Skeletal muscle tissue (tissue), 4 donors: ENCODE results near the gene CHST2. TPM values are rescaled to one million over a fixed set of nuclear protein-coding genes. Genes with fewer than 3 reads are reported as not detected.

ENCODE experiments used
- H3K27ac ChIP-seq: one replicate; pipeline ENCODE4 v1.7.0; 2013; ENCODE audit warnings: mild to moderate bottlenecking, low read depth, low read length, inconsistent platforms
- H3K27me3 ChIP-seq, 3 donors: one replicate each; pipeline ENCODE4 v1.7.0; 2013; ENCODE audit warnings: low read length in 3 of 3; ENCODE audit not compliant: control insufficient read depth in 3 of 3, insufficient read depth in 3 of 3
- H3K36me3 ChIP-seq, 3 donors: one replicate each; pipeline ENCODE4 v1.7.0; 2013; ENCODE audit warnings: low read length in 3 of 3; ENCODE audit not compliant: control insufficient read depth in 3 of 3, insufficient read depth in 3 of 3
- H3K4me1 ChIP-seq, 3 donors: one replicate each; pipeline ENCODE4 v1.7.0; 2013; ENCODE audit warnings: low read length in 3 of 3, mild to moderate bottlenecking in 3 of 3; ENCODE audit not compliant: control insufficient read depth in 3 of 3, insufficient read depth in 3 of 3
- H3K4me3 ChIP-seq, 3 donors: one replicate each; pipeline ENCODE4 v1.7.0; 2013; ENCODE audit warnings: low read length in 3 of 3
- H3K9ac ChIP-seq, 3 donors: one replicate each; pipeline ENCODE4 v1.7.0; 2013; ENCODE audit warnings: low read length in 3 of 3, mild to moderate bottlenecking in 3 of 3, moderate library complexity in 2 of 3, low read depth in 1 of 3
- H3K9me3 ChIP-seq, 3 donors: one replicate each; pipeline ENCODE4 v1.7.0; 2013; ENCODE audit warnings: low read length in 3 of 3; ENCODE audit not compliant: control insufficient read depth in 3 of 3
- total RNA-seq: library from RNA; depleted of rRNA; stranded (reverse); fragments of >200 nt; gene quantifications from one replicate; pipeline ENCODE4 v1.2.3, GENCODE V29; 2014
- donor health status: Osteomylitis.

CHST2 gene
- total RNA-seq, 1 donor from 2014 or later: 6.8 TPM

GRCh38 chr3:143146486-143147274 lies 27.1 kb downstream of the CHST2 start:
- peaks cover 0 to 3% (median 0%) of the 10 kb centered on the region in 3 donors for H3K27me3 ChIP-seq
- H3K27ac ChIP-seq: no peak overlapping the region
- H3K4me1 ChIP-seq: peaks cover 0 to 4% (median 0%) of the 10 kb centered on the region in 3 donors
- H3K4me3 ChIP-seq: no peak overlapping the region
- H3K36me3 ChIP-seq: no peaks in the 10 kb centered on the region
- no peak overlapping the region for H3K9ac ChIP-seq
- H3K9me3 ChIP-seq: no peaks in the 10 kb centered on the region

GRCh38 chr3:143147707-143148106 lies 28.1 kb downstream of the CHST2 start:
- H3K9ac ChIP-seq: no peak overlapping the region
- H3K4me1 ChIP-seq: peaks cover 0 to 4% (median 0%) of the 10 kb centered on the region in 3 donors
- no peak overlapping the region for H3K27ac ChIP-seq
- no peaks in the 10 kb centered on the region for H3K36me3 ChIP-seq
- H3K27me3 ChIP-seq: peaks cover 0 to 3% (median 0%) of the 10 kb centered on the region in 3 donors
- H3K4me3 ChIP-seq: no peak overlapping the region
- no peaks in the 10 kb centered on the region for H3K9me3 ChIP-seq

GRCh38 chr3:143150071-143150470 lies 30.5 kb downstream of the CHST2 start:
- Histone ChIP-seq H3K9ac (no peak overlapping the region), H3K27me3 (no peaks in the 10 kb centered on the region), H3K36me3 (no peaks in the 10 kb centered on the region), H3K27ac (no peak overlapping the region), H3K9me3 (no peaks in the 10 kb centered on the region), H3K4me3 (no peak overlapping the region), H3K4me1 (peaks cover 0 to 4% (median 0%) of the 10 kb centered on the region in 3 donors)

DNA sequence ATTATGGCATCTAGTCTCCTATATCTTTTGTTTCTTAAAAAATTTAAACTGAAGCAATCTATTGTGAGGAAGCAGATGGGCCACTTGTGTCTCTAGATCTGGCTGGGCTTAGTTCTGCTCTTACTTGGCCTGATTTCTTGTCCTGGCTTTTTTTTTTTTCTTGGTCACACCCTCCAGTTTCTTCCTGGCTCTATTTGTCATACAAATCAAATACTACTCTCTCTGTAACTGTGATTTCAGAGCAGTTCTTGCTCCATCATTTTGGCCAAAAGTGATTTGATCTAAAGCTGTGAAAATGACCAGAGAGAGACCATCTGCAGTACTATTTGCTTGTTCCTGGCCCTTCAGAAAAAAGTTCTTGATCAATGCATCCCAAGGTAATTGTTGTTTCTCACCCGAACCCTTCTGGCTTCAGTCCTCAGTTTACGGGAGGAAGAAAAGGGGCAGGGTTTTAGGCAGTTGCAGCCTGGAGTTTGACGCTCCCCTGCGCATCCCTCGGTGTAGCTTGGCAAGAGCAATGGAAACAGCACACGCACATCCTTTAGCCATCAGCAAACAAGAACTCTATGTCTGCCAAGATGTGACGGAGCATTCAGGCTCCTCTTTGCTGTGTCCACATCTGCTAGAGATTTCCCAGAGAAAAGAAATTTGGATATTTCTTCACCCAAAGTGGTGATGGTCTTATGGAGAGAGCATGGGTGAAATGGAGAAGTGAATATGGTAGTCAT lies 31.6 kb downstream of the CHST2 start:
- Histone ChIP-seq H3K9me3 (no peaks in the 10 kb centered on the region), H3K27me3 (no peaks in the 10 kb centered on the region), H3K36me3 (no peaks in the 10 kb centered on the region), H3K4me3 (no peak overlapping the region), H3K9ac (peak overlapping the region in 1 of 3 donors; percentile 5), H3K4me1 (peaks cover 0 to 4% (median 0%) of the 10 kb centered on the region in 3 donors), H3K27ac (peak overlapping the region; percentile 15)

DNA sequence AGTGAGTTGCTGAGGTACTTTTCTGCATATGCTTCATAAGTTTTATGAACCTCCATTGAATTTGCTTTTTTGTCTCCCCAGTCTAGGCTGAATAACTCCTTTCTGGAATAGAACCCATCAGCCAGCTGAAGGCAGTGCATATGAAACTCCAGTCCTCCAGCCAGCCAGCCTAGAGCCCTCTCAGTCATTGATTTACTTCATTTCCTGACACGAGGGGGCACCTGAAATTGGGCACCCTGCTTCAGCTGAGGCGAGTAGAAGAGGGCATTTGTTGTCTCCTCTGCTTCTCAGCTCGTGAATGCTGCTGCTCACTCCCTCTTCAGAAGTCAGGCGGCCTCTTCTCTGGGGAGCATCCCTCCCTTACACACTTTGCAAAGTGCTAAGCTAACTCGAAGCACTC lies 32.5 kb downstream of the CHST2 start:
- Histone ChIP-seq H3K9ac (no peak overlapping the region), H3K9me3 (no peaks in the 10 kb centered on the region), H3K27ac (no peak overlapping the region), H3K4me1 (peaks cover 0 to 4% (median 0%) of the 10 kb centered on the region in 3 donors), H3K36me3 (no peaks in the 10 kb centered on the region), H3K4me3 (no peak overlapping the region), H3K27me3 (no peaks in the 10 kb centered on the region)

DNA sequence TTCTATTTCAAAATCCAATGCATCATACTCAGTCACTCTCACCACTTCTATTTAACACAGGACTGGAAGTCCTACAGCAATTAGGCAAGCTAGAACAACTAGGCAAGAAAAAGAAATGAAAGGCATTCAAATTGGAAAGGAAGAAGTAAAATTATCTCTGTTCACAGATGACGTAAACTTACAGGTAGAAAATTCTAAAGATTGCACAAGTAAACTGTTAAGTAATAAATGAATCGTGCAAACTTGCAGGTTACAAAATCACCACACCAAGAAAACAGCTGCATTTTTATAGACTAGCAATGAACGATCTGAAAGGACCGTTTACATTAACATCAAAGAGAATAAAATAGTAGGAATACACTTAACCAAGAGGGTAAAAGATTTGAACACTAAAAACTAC lies 36.2 kb downstream of the CHST2 start:
- no peak overlapping the region for H3K9ac ChIP-seq

DNA sequence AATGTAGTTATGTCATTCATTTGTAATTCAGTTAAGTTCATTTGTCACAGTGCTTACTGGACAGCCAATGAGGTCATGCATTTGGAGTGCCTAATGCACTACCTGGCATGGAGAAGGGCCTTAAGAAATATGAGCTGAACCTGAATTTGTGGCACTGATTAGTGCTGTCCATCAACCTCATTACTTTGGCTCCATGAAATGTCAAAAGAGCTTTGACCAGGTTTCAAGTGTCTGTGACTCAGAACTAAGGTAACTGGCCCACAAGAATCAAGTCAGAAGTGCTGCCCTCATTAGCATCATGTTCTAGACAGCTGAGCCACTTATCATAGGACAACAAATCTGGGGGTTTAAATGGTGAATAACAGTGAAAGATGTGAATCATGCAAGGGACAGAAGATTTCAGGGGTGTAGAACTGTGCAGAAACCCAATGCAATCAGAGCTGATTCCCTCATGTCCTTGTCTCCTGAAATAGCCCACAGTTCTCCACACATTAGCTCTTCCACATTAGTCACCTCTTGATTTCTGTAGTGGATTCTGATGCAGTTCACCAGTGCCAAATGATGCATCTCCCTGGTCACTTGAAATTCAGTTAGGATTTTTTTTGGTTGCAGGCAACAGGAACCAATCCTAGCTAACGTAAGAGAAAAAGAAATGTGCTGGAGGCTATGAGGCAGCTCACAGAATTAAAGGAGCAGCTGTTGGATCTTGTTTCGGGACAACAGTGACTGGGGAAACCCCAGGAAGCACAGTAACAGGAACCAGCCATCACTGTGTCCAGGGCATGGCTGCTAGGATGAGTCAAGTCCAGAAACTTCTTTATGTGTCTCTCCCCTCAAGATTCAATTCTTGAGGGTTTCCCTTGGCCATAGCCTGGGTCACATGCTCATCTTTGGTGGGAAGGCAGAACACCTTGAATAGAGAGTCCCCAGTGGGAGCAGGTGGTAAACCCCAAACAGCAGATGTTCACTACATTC lies 38.7 kb downstream of the CHST2 start:
- Histone ChIP-seq H3K4me3 (no peak overlapping the region), H3K27ac (no peak overlapping the region), H3K4me1 (peaks cover 4 to 8% (median 7%) of the 10 kb centered on the region in 3 donors), H3K9me3 (no peaks in the 10 kb centered on the region), H3K9ac (no peak overlapping the region), H3K27me3 (no peaks in the 10 kb centered on the region), H3K36me3 (no peaks in the 10 kb centered on the region)

More for the DNA sequence above, 36.2 kb downstream of the CHST2 start:
- peaks cover 4 to 12% (median 7%) of the 10 kb centered on the region in 3 donors for H3K4me1 ChIP-seq
- H3K9me3 ChIP-seq: no peaks in the 10 kb centered on the region
- H3K36me3 ChIP-seq: no peaks in the 10 kb centered on the region
- no peak overlapping the region for H3K4me3 ChIP-seq
- H3K27ac ChIP-seq: no peak overlapping the region
- H3K27me3 ChIP-seq: no peaks in the 10 kb centered on the region

- peaks cover 4 to 8% (median 7%) of the 10 kb centered on the region in 3 donors for H3K4me1 ChIP-seq
- H3K9ac ChIP-seq: no peak overlapping the region
- H3K4me3 ChIP-seq: no peak overlapping the region
- H3K36me3 ChIP-seq: no peaks in the 10 kb centered on the region
- H3K9me3 ChIP-seq: no peaks in the 10 kb centered on the region
- H3K27me3 ChIP-seq: no peaks in the 10 kb centered on the region
- H3K27ac ChIP-seq: no peak overlapping the region
Observed at GRCh38 chr3:143160437-143160836, 40.9 kb downstream of the CHST2 start.

DNA sequence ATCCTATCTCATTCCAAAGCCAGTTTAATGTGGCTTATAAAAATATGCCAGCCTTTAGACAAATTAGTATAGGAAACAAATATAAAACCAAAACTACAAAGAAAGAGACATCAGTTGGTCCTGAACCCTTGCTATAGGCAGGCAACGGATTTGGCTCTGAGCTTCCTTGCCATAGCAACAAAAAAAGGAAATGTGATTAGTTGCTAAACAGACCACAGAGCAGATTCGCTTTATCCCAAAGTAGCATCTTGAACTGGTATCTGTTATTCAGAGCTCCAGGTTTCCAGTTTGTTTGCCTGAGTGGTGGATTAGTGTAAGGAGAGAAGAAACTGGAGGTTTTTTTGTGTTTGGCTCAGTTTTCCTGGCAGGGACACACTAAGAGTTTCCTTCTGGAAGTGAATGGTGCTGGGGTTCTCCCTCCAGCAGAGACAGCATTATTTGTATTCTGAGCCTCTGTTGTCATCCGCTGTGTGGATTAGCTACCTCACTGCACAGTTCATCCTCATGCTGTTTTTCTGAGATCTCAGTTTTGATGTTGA lies 44.1 kb downstream of the CHST2 start:
- Histone ChIP-seq H3K27ac (no peak overlapping the region), H3K36me3 (no peaks in the 10 kb centered on the region), H3K9ac (no peak overlapping the region), H3K9me3 (no peaks in the 10 kb centered on the region), H3K27me3 (no peaks in the 10 kb centered on the region), H3K4me3 (no peak overlapping the region), H3K4me1 (peaks cover 0 to 2% (median 0%) of the 10 kb centered on the region in 3 donors)
